ENCODE results near the gene PSMD11. TPM values are rescaled to one million over a fixed set of nuclear protein-coding genes. Genes with fewer than 3 reads are reported as not detected.

Gene PSMD11
- total and polyA plus RNA-seq, 4 donors = 47.8 to 87.9 (median 67.6) TPM

GRCh38 chr17:32484628-32485027 is 40.3 kb downstream of the PSMD11 start:
- no peaks in the 10 kb centered on the region for H3K27me3 ChIP-seq (ENCODE audit: control insufficient read depth in 3 of 3, insufficient read depth in 3 of 3, low read length in 2 of 3)
- no peak for ATAC-seq (ENCODE audit: insufficient read depth, low FRiP score)

GRCh38 chr17:32485261-32486110 is 41.2 kb downstream of the PSMD11 start:
- peak overlapping the region in 1 of 2 donors; percentile 71 for H3K27ac ChIP-seq (ENCODE audit: low read depth in 1 of 2, low read length in 1 of 2)
- H3K36me3 ChIP-seq (ENCODE audit: control insufficient read depth in 4 of 4, insufficient read depth in 4 of 4, low read length in 4 of 4) = peaks cover 8 to 16% (median 12%) of the 10 kb centered on the region in 4 donors
- H3K9me3 ChIP-seq (ENCODE audit: control insufficient read depth in 4 of 4, insufficient read depth in 3 of 4, low read length in 3 of 4) = peaks cover 0 to 3% (median 0%) of the 10 kb centered on the region in 4 donors
- H3K9ac ChIP-seq (ENCODE audit: insufficient read depth in 1 of 2, low read length in 2 of 2) = peak overlapping the region; percentile 11 to 65
- ATAC-seq (ENCODE audit: insufficient read depth, low FRiP score) = no peak
- TF ChIP-seq CTCF (IDR thresholded peaks at IDR 0.05; ENCODE audit: control extremely low read depth, extremely low read depth) = no peak
- WGBS, 2 donors = 70 to 74% methylated on average over 12 of the region's 12 CpGs
- no peaks in the 10 kb centered on the region for H3K27me3 ChIP-seq (ENCODE audit: control insufficient read depth in 3 of 3, insufficient read depth in 3 of 3, low read length in 2 of 3)
- DNase-seq = peak in 1 of 3 donors; percentile 63
- peaks cover 0 to 51% (median 14%) of the 10 kb centered on the region in 5 donors for H3K4me1 ChIP-seq (ENCODE audit: control insufficient read depth in 5 of 5, insufficient read depth in 5 of 5, low read length in 5 of 5)
- H3K4me3 ChIP-seq = no peak overlapping the region

More at GRCh38 chr17:32484628-32485027, 40.3 kb downstream of the PSMD11 start:
- Histone ChIP-seq H3K9ac (ENCODE audit: insufficient read depth in 1 of 2, low read length in 2 of 2) (no peak overlapping the region), H3K4me1 (ENCODE audit: control insufficient read depth in 5 of 5, insufficient read depth in 5 of 5, low read length in 5 of 5) (peaks cover 0 to 44% (median 14%) of the 10 kb centered on the region in 5 donors), H3K36me3 (ENCODE audit: control insufficient read depth in 4 of 4, insufficient read depth in 4 of 4, low read length in 4 of 4) (peaks cover 6 to 25% (median 16%) of the 10 kb centered on the region in 4 donors), H3K9me3 (ENCODE audit: control insufficient read depth in 4 of 4, insufficient read depth in 3 of 4, low read length in 3 of 4) (peaks cover 0 to 3% (median 0%) of the 10 kb centered on the region in 4 donors), H3K4me3 (no peak overlapping the region), H3K27ac (ENCODE audit: low read depth in 1 of 2, low read length in 1 of 2) (no peak overlapping the region)
- no peak for TF ChIP-seq CTCF (IDR thresholded peaks at IDR 0.05; ENCODE audit: control extremely low read depth, extremely low read depth)
- DNase-seq = peak; percentile 40 to 67 (median 45)
- 83 to 91% methylated on average over 11 of the region's 11 CpGs for WGBS, 2 donors

GRCh38 chr17:32486111-32486700 is 41.9 kb downstream of the PSMD11 start:
- peak overlapping the region; percentile 71 to 78 for H3K27ac ChIP-seq (ENCODE audit: low read depth in 1 of 2, low read length in 1 of 2)
- peak; percentile 79 to 91 (median 80) for DNase-seq
- 7 to 12% methylated on average over 39 to 72 of the region's 72 CpGs for WGBS, 2 donors
- peak overlapping the region; percentile 68 for H3K4me3 ChIP-seq
- H3K4me1 ChIP-seq (ENCODE audit: control insufficient read depth in 5 of 5, insufficient read depth in 5 of 5, low read length in 5 of 5) = peaks cover 0 to 51% (median 14%) of the 10 kb centered on the region in 5 donors
- ATAC-seq (ENCODE audit: insufficient read depth, low FRiP score) = peak; percentile 81
- TF ChIP-seq CTCF (IDR thresholded peaks at IDR 0.05; ENCODE audit: control extremely low read depth, extremely low read depth) = no peak
- H3K9ac ChIP-seq (ENCODE audit: insufficient read depth in 1 of 2, low read length in 2 of 2) = peak overlapping the region; percentile 11 to 65
- H3K36me3 ChIP-seq (ENCODE audit: control insufficient read depth in 4 of 4, insufficient read depth in 4 of 4, low read length in 4 of 4) = peaks cover 7 to 11% (median 9%) of the 10 kb centered on the region in 4 donors
- no peaks in the 10 kb centered on the region for H3K27me3 ChIP-seq (ENCODE audit: control insufficient read depth in 3 of 3, insufficient read depth in 3 of 3, low read length in 2 of 3)
- H3K9me3 ChIP-seq (ENCODE audit: control insufficient read depth in 4 of 4, insufficient read depth in 3 of 4, low read length in 3 of 4) = peaks cover 0 to 3% (median 0%) of the 10 kb centered on the region in 4 donors

All from lung (tissue), 12 donors.